H1 (cell line): ENCODE data around the gene LFNG.

ENCODE experiments used
- CEBPB ChIP-seq: IDR thresholded peaks from 2 replicates; pipeline ENCODE4 v1.6.1; 2012; ENCODE audit warnings: low read depth, low read length
- CREB1 ChIP-seq: IDR thresholded peaks from 2 replicates; pipeline ENCODE4 v1.6.1; 2012; ENCODE audit warnings: inconsistent platforms
- CTCF ChIP-seq, 3 experiments: IDR thresholded peaks; 1 replicate in 2 of 3; 2 replicates in 1 of 3; pipeline versions ENCODE4 v1.5.1 to v1.6.1; 2011; ENCODE audit warnings: low read length in 3 of 3, mild to moderate bottlenecking in 3 of 3, inconsistent platforms in 2 of 3, low read depth in 1 of 3, moderate library complexity in 1 of 3; ENCODE audit not compliant: insufficient read depth in 1 of 3; ENCODE audit errors: control extremely low read depth in 1 of 3
- EP300 ChIP-seq, 2 experiments: IDR thresholded peaks; 1 replicate in 1 of 2; 2 replicates in 1 of 2; pipeline ENCODE4 v1.6.1; 2011 to 2012; ENCODE audit warnings: low read depth in 2 of 2, low read length in 2 of 2, mild to moderate bottlenecking in 2 of 2, borderline replicate concordance in 1 of 2, inconsistent platforms in 1 of 2, moderate library complexity in 1 of 2
- GTF2F1 ChIP-seq: IDR thresholded peaks from 2 replicates; pipeline ENCODE4 v1.6.1; 2012; ENCODE audit warnings: low read depth, low read length, improper control_type of control experiment, borderline replicate concordance
- MAX ChIP-seq: IDR thresholded peaks from 2 replicates; pipeline ENCODE4 v1.6.1; 2012; ENCODE audit warnings: inconsistent platforms
- NANOG ChIP-seq: IDR thresholded peaks from 2 replicates; pipeline ENCODE4 v1.6.1; 2011; ENCODE audit warnings: low read length, low read depth, mild to moderate bottlenecking, inconsistent platforms; ENCODE audit not compliant: insufficient read depth, poor library complexity, severe bottlenecking
- NRF1 ChIP-seq: IDR thresholded peaks from 2 replicates; pipeline ENCODE4 v1.6.1; 2011; ENCODE audit warnings: mild to moderate bottlenecking, low read depth, low read length, improper control_type of control experiment
- PHF8 ChIP-seq: fragments of 200-600 bp; sonication (generic); conservative IDR thresholded peaks from 2 replicates; pipeline ENCODE4 v1.7.1; 2012; ENCODE audit warnings: low read depth, mild to moderate bottlenecking, inconsistent platforms, low read length, moderate library complexity
- POLR2AphosphoS5 ChIP-seq: IDR thresholded peaks from 2 replicates; pipeline ENCODE4 v1.6.1; 2011; ENCODE audit warnings: low read depth, low read length
- SIRT6 ChIP-seq: IDR thresholded peaks from one replicate; pipeline ENCODE4 v1.7.1; 2012; ENCODE audit warnings: low read length, inconsistent platforms
- SP1 ChIP-seq: IDR thresholded peaks from 2 replicates; pipeline ENCODE4 v1.6.1; 2011; ENCODE audit warnings: low read depth, low read length
- SUZ12 ChIP-seq: fragments of 200-600 bp; sonication (generic); IDR thresholded peaks from 2 replicates; pipeline ENCODE4 v1.6.1; 2012; ENCODE audit warnings: mild to moderate bottlenecking, inconsistent platforms, low read length, moderate library complexity, mixed read lengths
- TBP ChIP-seq: IDR thresholded peaks from 2 replicates; pipeline ENCODE4 v1.6.1; 2011; ENCODE audit warnings: low read depth, low read length, improper control_type of control experiment

- TF ChIP-seq SIRT6 (no peak), CTCF (IDR thresholded peaks at IDR 0.05; ENCODE audit: control extremely low read depth in 1 of 3, insufficient read depth in 1 of 3, low read depth in 1 of 3, low read length in 3 of 3) (no peak), CEBPB (no peak), MAX (no peak), PHF8 (no peak), EP300 (IDR thresholded peaks at IDR 0.05; ENCODE audit: borderline replicate concordance in 1 of 2, low read depth in 2 of 2, low read length in 2 of 2) (no peak), CREB1 (no peak), SP1 (no peak), GTF2F1 (no peak), NANOG (no peak), POLR2AphosphoS5 (no peak), SUZ12 (no peak), TBP (no peak), NRF1 (no peak)
These were observed 22.5 kb upstream of the LFNG start for GRCh38 chr7:2497065-2497464.
